GM23248 (cell line): ENCODE results near the gene CASS4.

Source experiments
- EZH2 ChIP-seq: fragments of 200-600 bp; sonication (generic); IDR thresholded peaks from 2 replicates; pipeline ENCODE4 v1.6.1; 2018; ENCODE audit warnings: antibody characterized with exemption, mild to moderate bottlenecking; ENCODE audit not compliant: insufficient read depth, poor library complexity, severe bottlenecking
- EZH2phosphoT487 ChIP-seq: fragments of 200-600 bp; sonication (generic); IDR thresholded peaks from 2 replicates; pipeline ENCODE4 v1.6.1; 2018; ENCODE audit warnings: antibody characterized with exemption, moderate library complexity, mild to moderate bottlenecking, low read depth; ENCODE audit not compliant: insufficient read depth

DNA sequence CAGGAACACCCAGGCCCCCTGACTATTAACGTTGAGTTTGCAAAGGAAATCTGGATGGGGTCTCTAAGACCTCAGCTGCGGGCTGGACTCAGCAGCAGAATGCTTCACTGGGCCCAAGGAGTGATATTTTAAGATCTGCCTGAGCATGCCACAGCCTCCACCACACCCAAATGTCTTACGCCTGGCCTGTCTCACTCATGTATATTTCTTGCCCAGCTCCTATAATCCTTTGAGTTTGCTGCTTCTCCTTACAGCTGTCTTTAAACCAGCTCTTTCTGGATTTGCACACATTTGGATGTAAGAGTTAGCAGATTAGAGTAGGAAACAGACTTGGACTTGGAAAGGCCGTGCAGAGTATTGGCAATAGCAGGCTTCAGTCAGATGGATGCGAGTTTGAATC lies 16.4 kb downstream of the CASS4 start:
- TF ChIP-seq EZH2, result no peak
- TF ChIP-seq EZH2phosphoT487, result no peak
